ENCODE results near the gene STK38L.

STK38L gene

DNA sequence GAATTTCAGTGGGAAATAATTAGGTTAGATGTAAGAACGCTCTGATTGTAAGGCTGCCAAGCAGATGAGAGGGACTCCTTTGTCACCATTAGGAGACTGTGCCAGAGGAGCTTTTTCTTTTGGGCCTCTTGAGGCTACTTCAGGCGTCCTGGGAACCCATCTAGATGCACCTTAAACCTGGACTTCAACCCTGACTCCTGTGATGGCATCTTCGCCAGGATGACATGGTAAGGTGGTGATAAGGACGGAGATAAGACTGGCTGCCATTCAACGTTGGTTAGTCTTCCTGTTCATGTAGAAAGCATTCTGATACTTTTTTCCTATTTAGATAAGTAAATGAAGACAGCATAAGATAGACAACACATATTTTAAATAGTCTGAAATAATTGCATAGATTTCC is 36.3 kb downstream of the STK38L start:
- no peak for DNase-seq

DNA sequence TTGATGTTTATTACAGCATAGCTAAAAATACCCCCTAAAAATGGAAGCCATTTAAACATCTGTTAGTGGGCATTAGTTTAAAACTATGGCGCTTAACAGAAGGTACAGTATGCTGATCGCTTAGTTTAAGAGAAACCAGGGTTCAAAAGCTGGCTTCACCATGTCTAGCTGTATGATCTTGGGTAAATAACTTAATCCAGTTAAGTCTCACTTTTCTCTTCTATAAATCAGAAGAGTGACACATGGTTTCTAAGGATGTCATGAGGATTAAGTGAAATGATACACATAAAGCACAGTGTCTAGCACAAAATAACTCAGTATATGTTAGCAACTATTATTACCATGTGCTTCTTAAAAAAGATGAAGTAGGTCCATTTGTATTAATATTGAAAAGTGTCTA is 38.7 kb downstream of the STK38L start:
- DNase-seq = no peak

DNA sequence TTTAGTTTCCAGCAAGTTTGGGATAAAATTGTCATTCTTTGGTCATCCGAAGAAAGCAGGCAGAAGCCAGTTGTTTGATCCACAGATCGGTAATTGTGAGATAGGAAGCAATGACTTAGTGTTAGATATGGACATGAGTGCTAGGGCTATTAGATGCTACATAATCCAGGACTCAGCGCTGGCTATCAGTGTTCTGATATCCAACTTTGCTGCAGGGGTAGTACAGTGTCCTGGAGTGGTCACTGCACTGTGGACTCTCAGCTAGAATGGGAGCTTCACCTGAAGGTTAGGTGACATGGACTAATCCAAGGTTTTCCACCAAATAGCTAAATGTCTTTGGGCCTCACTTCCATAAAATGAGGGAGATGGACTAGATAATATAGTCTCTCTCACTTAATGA is 39.9 kb downstream of the STK38L start:
- DNase-seq = no peak

DNA sequence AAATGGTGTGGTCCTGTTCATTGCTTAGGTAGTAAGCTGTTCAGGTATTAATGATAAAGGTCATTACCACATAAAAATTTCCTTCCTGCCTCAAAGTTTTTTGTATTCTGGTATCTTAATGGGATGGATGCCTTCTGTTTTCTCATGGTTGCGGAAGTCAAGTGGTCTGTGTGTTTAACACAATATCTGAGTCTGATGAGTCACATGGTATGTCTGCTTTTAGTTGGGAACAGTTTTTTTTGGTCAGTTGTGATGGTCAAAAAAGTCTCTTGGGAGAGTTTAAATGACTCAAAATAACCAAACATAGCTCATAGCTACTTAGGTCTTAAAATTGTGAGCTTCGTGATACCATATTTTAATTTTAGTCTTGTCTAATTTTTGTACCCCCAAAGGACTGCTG is 40.7 kb downstream of the STK38L start:
- peak; percentile 65 for DNase-seq

- DNase-seq = no peak
Observed at GRCh38 chr12:27285403-27285802, 41.3 kb downstream of the STK38L start.

DNA sequence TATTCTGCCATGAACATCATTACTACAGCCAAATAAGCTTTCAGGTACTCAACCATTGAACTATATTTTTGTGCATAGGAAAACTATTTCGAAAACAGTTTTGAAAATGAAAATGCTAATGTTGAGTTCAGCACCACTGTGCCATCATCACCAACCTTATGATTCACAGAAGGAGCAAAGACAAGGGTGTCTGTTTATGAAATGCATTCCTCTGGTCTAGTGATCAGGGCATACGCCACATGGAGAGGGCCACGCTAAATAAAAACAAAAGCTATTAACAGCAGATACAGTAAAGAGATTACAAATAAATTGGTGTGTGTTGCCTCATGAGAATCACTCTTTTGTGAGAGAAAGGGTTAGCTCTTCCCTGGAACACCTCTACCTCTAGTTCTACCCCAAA is 45.3 kb downstream of the STK38L start:
- DNase-seq = no peak

- DNase-seq = no peak
Observed at GRCh38 chr12:27290501-27291168, 46.5 kb downstream of the STK38L start.

- DNase-seq = no peak
Observed at GRCh38 chr12:27291862-27292261, 47.8 kb downstream of the STK38L start.

DNA sequence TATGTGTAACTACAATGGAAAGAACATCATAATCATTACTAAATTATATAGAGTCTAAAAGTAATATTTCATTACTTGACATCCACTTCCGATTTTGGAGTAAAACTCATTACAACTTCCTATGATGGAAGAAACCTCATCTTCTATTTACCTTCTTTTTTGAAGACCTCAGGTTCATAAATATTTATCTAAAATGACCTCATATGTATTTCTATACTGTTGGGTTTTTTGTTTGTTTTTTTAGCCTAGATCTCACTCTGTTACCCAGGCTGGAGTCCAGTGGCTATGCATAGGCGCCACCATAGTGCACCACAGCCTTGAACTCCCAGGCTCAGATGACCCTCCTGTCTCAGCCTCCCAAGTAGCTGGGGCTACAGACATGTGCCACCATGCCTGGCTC is 48.6 kb downstream of the STK38L start:
- no peak for DNase-seq

GRCh38 chr12:27293463-27293862 is 49.4 kb downstream of the STK38L start:
- DNase-seq = no peak

DNA sequence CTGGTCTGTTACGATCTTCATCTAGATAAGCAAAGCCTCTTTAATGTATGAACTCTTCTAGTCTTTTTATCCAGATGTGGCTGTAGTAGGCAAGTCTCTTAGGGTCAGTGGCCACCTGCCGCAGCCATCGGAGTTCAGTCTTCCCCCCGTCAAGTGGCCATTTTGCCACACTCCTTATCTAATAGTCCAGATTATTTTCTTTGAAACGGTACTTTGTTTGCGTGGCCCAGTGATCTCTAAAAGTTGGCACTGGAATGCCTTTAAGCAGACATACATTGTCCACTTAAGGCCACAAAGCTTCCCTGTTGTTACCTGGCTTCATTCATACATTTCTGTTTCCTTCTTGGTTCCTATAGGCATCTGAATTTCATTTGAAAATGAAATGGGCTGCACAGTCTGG is 52.6 kb downstream of the STK38L start:
- DNase-seq = no peak

GRCh38 chr12:27297566-27297965 is 53.5 kb downstream of the STK38L start:
- DNase-seq = no peak

DNA sequence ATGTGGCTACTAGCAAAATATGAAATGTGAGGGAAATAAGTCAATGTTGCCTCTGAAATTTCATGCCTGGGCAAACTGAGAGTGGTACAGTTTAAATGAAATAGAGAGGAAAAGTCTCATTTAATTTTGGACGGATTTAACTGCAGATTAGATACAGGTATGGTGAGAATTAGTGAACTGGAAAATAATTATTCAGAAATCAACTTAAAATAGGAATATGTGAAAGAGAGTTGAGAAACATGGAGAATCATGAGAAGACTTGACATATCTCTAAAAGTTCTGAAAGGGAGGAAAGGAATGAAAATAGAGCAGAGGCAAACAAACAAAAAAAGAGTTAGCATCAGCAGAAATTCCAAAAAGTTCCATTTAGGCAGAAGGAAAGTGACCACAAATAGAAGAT is 55.0 kb downstream of the STK38L start:
- no peak for DNase-seq

DNA sequence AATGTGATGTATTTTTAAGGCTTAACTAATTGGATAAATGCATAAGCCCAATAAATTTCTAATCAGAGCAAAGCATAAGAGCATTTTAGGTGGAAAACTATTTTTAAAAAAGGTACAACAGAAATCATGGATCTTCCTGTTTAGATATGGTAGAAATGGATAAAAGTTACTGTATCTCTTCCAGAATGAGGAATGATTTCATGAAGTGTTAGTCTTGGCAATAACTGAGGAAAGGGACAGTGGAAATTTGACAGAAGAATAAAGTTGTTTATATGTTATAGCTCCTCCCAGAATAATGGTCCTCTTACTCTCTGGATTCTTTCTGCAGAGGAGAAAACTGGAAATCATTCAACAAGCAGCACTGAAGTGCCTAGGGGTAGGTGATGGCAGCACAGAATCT is 56.1 kb downstream of the STK38L start:
- no peak for DNase-seq

DNA sequence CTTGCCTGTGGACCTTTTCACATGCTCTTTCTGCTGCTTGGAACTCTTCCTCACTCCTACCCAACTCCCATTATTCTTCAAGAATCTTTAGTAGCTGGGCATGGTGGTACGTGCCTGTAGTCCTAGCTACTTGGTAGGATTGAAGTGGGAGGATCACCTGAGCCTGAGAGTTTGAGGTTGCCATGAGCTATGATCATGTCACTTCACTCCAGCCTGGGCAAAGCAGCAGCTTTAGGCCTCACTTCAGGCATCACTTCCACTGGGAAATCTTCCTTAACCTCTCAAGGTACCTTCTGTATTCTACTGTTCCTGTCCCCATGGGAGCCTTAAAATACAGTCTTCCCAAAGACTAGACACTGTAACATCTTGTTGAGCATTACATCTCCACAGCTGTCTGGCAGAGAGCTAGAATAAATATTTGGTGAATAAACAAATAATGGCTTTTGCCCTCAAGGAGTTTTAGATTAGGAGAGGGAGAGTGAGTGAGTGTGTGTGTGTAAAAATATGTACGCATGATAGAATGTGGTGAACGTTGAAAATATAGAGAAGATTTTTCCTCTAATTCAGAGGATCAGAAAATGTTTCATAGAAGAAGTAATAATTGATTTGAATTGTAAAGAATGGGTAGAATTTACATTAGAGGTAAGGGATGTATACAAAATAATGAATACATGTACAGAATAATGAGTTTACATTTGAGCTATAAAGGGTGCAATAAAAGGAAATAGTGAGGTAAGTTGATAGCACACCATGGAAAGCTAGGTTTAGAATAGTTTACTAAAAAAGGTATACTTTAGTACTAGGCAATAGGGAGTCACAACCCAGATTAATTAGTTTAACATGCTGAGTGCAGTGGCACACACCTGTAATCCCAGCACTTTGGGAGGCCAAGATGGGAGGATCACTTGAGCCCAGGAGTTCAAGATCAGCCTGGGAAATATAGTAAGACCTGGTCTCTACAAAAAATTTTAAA is 59.3 kb downstream of the STK38L start:
- no peak for DNase-seq

- no peak for DNase-seq
Observed at GRCh38 chr12:27304856-27305255, 60.8 kb downstream of the STK38L start.

DNA sequence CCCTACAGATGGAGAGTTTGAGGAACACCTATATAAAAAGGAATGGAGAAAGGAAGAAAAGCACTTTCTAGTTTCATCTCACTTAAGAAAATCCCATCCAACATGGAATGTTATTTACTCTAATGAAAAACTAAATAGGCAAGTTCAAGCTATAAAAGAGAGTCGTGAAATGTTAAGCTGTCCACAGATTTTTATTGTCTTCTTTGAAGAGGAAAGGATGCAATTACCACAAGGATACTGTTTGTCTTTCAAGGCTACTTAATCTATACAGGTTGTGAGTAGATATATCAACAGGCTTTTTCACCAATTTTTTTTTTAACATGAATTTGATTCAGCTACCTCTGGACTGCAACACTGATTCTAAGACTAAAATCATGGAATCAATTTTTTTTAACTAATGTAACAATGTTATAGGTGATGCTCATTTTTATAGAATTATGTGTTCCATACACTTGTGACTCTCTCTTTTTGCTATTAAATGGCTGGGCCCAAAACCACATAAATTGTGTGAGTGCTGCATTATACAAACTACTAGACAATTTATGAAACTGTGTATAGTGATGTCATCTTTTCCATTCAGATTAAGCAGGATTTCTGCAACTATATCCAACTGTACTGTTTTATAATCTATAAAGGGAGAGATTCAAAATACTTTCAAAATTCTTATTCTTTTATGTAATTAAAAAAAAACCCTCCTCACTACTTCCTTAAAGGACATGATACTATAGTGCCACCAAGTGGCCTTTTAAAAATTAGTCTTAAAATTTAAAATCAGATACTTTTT is 61.8 kb downstream of the STK38L start:
- DNase-seq = peak; percentile 38

GRCh38 chr12:27309293-27309994 is 65.4 kb downstream of the STK38L start:
- no peak for DNase-seq

GRCh38 chr12:27309995-27310315 is 65.9 kb downstream of the STK38L start:
- no peak for DNase-seq

- DNase-seq = no peak
Observed at GRCh38 chr12:27316947-27317346, 72.9 kb downstream of the STK38L start.

DNA sequence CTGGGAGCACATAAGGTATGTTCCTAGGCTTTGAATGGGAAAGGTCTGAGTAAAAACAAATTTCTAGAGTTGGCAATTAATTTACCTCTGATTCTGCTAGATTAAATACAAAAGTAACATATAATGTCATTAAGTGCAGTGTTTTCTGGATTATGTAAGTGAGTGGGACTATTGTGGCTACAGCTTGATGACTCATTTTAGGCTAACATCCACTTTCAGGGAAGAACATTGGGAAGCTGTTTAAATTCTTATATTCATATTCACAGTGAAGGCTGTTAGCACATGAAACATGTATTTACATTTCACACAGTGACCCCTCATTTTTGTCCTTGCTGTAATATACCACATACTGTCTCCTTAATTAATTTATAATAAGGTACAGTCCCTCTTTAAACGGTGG is 75.3 kb downstream of the STK38L start:
- peak; percentile 81 for DNase-seq

DNA sequence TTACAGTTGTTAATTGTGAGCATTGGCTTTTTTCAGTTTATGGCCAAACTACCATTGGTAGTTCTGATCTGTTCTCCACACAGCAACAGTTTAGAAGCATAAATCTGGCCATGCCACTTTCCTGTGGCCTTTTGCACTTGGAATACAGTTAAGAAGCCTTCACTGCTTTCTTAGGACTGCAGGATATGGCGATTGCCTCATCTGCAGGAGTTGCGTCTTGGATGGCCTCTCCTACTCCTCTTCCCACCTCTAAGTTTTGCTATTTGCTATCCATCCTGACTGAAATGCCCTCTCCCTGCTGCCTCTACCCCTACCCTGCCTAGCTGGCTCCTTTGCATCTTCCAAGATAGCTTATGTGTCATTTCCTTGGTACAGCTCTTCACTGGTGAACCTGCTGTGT is 75.8 kb downstream of the STK38L start:
- no peak for DNase-seq

GRCh38 chr12:27324530-27324929 is 80.4 kb downstream of the STK38L start:
- no peak for DNase-seq
